Mesothelial cell of epicardium (in vitro differentiated cells): ENCODE measurements around the gene CACNG5. TPM values are rescaled to one million over a fixed set of nuclear protein-coding genes. Genes with fewer than 3 reads are reported as not detected.

Source experiments
- DNase-seq, 2 experiments: peaks; one replicate each; pipeline ENCODE4 v3.0.0; 2021; ENCODE audit warnings: low spot score in 2 of 2; ENCODE audit not compliant: unreplicated experiment in 2 of 2
- H3K27ac Mint-ChIP-seq: 2 replicates; pipeline ENCODE4 v1.8.0; 2021; ENCODE audit warnings: mixed read lengths
- H3K27me3 Mint-ChIP-seq: 2 replicates; pipeline ENCODE4 v1.8.0; 2021; ENCODE audit warnings: low read depth, mixed read lengths
- H3K36me3 Mint-ChIP-seq: 2 replicates; pipeline ENCODE4 v1.8.0; 2021; ENCODE audit warnings: mixed read lengths
- H3K4me1 Mint-ChIP-seq: 2 replicates; pipeline ENCODE4 v1.8.0; 2021; ENCODE audit warnings: mixed read lengths
- H3K4me3 Mint-ChIP-seq: 2 replicates; pipeline ENCODE4 v1.8.0; 2021; ENCODE audit warnings: mild to moderate bottlenecking, moderate library complexity, mixed read lengths
- H3K9me3 Mint-ChIP-seq: 2 replicates; pipeline ENCODE4 v1.8.0; 2021; ENCODE audit warnings: mixed read lengths
- total RNA-seq: library from RNA; stranded (reverse); gene quantifications from 3 replicates; pipeline ENCODE4 v1.2.1, GENCODE V29; 2021
- TF ChIP-seq, protein P1 (sequence below): fragments of 200-600 bp; sonication (generic); IDR thresholded peaks from one replicate; pipeline ENCODE4 v1.5.0; 2021; ENCODE audit warnings: antibody characterized with exemption; ENCODE audit not compliant: unreplicated experiment

The CACNG5 gene
- total RNA-seq, 1 donor from 2014 or later: not detected

DNA sequence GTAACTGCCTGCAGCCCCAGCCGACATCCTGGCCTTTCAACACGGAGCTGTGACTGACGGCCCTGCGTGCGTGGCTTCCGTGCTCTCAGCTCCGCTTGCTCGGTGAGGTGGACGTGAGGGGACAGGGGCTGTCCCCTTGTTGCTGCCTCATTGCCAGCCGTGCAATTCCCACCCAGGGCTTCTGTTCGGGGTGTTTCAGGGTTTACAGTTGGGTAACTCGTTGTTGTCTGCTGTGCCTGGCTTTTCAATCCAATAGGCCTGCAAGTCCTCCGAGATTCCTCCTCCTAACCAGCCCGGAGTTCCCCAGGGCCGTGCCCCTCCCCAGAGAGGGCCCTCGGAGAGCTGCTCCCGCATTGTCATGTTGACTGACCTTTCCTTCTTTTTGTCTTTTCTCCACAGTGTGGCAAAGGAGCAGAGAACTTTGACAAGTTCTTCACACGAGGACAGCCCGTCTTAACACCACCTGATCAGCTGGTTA, 31.4 kb upstream of the CACNG5 start:
- no peak for DNase-seq
- Mint-ChIP-seq H3K4me1 (peaks cover 2% of the 10 kb centered on the region), H3K9me3 (no peaks in the 10 kb centered on the region), H3K36me3 (no peaks in the 10 kb centered on the region), H3K27ac (no peak overlapping the region), H3K4me3 (no peak overlapping the region), H3K27me3 (no peaks in the 10 kb centered on the region)
- TF ChIP-seq, protein P1, sequence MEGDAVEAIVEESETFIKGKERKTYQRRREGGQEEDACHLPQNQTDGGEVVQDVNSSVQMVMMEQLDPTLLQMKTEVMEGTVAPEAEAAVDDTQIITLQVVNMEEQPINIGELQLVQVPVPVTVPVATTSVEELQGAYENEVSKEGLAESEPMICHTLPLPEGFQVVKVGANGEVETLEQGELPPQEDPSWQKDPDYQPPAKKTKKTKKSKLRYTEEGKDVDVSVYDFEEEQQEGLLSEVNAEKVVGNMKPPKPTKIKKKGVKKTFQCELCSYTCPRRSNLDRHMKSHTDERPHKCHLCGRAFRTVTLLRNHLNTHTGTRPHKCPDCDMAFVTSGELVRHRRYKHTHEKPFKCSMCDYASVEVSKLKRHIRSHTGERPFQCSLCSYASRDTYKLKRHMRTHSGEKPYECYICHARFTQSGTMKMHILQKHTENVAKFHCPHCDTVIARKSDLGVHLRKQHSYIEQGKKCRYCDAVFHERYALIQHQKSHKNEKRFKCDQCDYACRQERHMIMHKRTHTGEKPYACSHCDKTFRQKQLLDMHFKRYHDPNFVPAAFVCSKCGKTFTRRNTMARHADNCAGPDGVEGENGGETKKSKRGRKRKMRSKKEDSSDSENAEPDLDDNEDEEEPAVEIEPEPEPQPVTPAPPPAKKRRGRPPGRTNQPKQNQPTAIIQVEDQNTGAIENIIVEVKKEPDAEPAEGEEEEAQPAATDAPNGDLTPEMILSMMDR: no peak

DNA sequence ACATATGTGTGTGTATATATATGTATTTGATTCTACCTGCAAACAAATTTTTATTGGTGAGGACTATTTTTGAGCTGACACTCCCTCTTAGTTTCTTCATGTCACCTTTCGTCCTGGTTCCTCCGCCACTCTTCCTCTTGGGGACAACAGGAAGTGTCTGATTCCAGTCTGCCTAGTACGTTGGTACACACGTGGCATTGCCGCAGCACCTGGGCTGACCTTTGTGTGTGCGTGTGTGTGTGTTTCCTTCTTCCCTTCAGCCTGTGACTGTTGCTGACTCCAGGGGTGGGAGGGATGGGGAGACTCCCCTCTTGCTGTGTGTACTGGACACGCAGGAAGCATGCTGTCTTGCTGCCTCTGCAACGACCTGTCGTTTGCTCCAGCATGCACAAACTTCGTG, 29.4 kb upstream of the CACNG5 start:
- H3K27me3 Mint-ChIP-seq: no peaks in the 10 kb centered on the region
- DNase-seq: no peak
- no peak overlapping the region for H3K27ac Mint-ChIP-seq
- H3K9me3 Mint-ChIP-seq: no peaks in the 10 kb centered on the region
- no peaks in the 10 kb centered on the region for H3K36me3 Mint-ChIP-seq
- peaks cover 2% of the 10 kb centered on the region for H3K4me1 Mint-ChIP-seq
- no peak overlapping the region for H3K4me3 Mint-ChIP-seq
- TF ChIP-seq, protein P1: no peak

DNA sequence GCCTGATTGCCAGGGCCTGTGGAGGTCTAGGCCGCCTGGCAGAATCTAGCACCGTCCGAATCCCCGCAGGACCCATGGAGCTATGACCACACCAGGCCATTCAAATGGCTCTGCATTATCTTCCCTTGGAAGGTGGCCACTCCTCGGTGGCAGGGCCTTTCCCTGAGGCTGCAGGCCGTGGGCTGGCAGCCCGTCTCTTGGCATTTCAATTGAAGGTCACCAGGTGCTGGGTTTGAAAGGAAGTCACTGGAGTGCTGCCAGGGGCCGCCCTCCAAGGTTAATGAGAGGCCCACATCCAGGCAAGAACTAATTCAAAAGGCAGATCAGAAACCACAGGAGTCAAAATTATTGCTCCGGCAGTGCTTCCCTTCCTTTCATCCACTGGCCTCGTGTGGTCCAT, 27.7 kb upstream of the CACNG5 start:
- TF ChIP-seq, protein P1: no peak
- Mint-ChIP-seq H3K36me3 (no peaks in the 10 kb centered on the region), H3K4me3 (no peak overlapping the region), H3K27ac (no peak overlapping the region), H3K27me3 (peaks cover 2% of the 10 kb centered on the region), H3K9me3 (no peaks in the 10 kb centered on the region), H3K4me1 (peaks cover 2% of the 10 kb centered on the region)
- no peak for DNase-seq

DNA sequence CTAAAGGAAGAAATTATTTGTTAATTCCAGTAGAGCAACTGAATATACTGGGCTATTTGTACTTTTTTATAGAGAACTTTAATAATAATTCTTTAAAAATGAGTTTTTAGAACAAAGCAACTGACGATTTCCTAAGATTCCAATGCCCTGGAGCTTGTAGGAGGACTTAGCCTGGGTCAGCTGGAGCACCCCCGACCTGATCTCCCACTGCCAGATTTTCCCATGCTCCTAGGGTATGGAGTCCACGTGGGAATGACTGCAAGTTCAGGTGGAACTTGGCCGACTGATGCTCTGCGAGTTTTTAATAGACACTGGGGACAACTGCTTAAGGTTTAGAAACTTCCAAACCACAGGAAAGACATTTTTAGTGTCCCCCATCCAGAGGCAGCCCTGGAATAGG, 25.5 kb upstream of the CACNG5 start:
- no peaks in the 10 kb centered on the region for H3K9me3 Mint-ChIP-seq
- H3K4me1 Mint-ChIP-seq: peaks cover 2% of the 10 kb centered on the region
- H3K27me3 Mint-ChIP-seq: peaks cover 16% of the 10 kb centered on the region
- DNase-seq: no peak
- H3K27ac Mint-ChIP-seq: no peak overlapping the region
- TF ChIP-seq, protein P1: no peak
- no peaks in the 10 kb centered on the region for H3K36me3 Mint-ChIP-seq
- no peak overlapping the region for H3K4me3 Mint-ChIP-seq

DNA sequence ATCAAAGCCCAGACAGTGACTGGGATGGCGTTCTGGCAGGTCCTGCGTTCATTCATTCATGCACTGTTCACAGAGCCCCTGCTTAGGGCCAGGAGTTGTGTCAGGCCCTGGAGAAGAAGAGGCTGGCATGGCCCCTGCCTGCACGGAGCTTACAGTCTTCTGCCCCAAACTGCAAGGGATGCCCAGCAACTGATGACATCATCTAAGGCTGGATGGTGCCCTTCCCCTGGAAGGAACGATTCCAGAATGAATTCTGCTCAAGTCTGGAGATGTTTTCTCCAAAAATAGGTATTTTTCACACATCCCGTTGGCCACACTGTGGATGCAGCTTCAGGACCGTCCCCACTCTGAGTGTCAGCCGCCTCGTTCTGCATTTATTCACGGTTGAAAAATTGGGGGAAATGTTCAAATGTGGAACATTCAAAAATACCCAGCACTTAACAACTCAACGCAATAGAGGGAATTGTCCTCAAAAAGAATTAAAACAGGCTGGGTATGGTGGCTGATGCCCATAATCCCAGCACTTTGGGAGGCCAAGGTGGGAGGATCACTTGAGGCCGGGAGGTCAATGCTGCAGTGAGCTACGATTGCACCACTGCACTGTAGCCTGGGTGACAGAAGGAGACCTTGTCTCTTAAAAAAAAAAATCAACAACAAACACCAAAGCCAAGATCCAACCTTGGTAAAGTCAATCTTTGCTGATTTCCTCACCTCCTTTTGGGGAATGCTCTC, 23.8 kb upstream of the CACNG5 start:
- H3K27ac Mint-ChIP-seq: no peak overlapping the region
- no peak overlapping the region for H3K4me3 Mint-ChIP-seq
- H3K27me3 Mint-ChIP-seq: peaks cover 22% of the 10 kb centered on the region
- H3K9me3 Mint-ChIP-seq: no peaks in the 10 kb centered on the region
- H3K36me3 Mint-ChIP-seq: no peaks in the 10 kb centered on the region
- no peak for DNase-seq
- TF ChIP-seq, protein P1: no peak
- H3K4me1 Mint-ChIP-seq: peaks cover 2% of the 10 kb centered on the region
